HG03175 (cell line): Measurements from ENCODE around the gene LCN15.
"Not testable (repeated sequence)": the region's sequence is repeated elsewhere in the genome, so short reads cannot be mapped to it uniquely, and the experiment has no call there.

Source experiments
- ATAC-seq: cut with Tn5 transposase; IDR thresholded peaks from one replicate; pipeline ENCODE4 v1.9.1; 2021; ENCODE audit warnings: mild to moderate bottlenecking, moderate library complexity; ENCODE audit not compliant: unreplicated experiment

Gene LCN15

GRCh38 chr9:136794281-136794999 lies 30.1 kb upstream of the LCN15 start:
- ATAC-seq = no peak

DNA sequence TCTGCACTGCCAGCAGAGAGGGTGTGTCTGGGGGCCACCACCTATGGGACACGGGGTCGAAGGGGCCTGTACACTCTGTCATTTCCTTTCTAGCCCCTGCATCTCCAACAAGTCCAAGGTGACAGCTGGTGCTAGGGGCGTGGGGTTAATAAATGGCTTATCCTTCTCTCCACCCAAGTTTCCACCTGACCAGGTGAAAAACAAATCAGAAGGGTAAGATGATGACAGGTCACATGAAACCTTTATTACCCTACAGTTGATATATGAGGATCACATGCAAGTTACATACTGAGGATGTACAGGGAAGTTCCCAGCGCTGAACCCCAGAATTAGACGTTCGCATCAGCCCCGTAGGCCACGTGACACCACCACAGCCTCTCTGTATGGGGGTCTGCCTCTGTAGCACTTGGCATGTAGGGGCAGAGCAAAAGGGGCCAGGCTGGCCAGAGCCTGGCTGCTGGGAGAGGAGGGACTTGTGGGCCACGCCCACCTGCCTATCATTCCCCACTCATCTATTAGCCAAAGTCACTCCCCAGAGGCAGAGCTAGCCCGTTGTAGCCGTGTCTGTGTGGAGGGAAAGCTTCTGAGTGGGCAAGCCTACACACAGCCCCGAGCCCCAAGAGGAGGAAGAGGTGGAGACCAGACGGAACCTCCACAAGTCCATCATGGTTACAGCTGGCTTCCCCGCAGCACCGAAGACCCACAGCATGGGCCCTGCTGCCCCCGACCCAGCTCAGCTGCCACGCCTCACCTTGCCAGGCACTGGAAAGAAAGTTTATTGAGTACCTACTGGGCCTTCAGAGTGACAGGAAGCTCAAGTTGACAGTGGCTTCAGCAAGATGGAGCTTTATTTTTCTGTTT lies 29.0 kb upstream of the LCN15 start:
- no peak for ATAC-seq

DNA sequence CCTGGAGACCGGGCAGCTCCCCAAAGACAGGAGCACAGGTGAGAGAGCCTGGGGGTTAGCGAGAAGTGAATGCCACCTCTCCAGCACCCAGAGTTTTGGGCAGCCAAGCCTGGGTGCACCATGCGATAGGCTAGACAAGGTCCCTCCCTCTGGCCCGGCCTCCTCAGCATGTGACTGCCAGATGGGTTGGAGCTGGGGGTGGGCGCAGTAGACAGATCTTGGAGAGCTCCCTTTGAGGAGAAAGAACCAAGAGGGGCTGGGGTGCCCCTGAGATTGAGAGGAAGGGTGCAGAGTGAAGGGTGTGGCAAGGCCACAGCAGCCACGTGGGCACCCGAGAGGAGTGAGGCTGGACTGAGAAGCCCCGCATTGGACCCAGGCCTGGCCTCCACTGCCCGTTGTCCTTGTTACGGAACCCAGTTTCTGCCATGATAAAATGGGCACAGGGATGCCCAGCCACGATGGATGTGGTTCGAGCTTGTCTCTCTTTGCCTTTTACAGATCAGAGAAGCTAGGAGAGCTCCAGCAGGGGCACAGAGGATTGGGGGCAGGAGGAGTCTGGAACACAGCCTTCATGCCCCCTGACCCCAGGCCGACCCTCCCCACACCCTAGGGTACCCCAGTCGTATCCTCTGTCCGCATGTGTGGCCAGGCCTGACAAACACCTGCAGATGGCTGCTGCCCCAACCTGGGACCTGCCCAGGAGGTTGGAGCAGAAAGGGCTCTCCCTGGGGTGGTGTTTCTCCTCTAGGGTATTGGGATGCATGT lies 28.2 kb upstream of the LCN15 start:
- ATAC-seq = no peak

- ATAC-seq = peak; percentile 6
Observed at GRCh38 chr9:136791516-136792276, 27.4 kb upstream of the LCN15 start.

- ATAC-seq = peak; percentile 84
Observed at GRCh38 chr9:136790640-136791515, 26.6 kb upstream of the LCN15 start, which contains the start of gene TMEM141. TSS of gene TMEM141 (plus strand) at chr9:136791344. CDS start at chr9:136791371, 27 bp downstream.

- ATAC-seq = no peak
Observed at GRCh38 chr9:136789523-136789937, 25.2 kb upstream of the LCN15 start.

- not testable (repeated sequence) for ATAC-seq
Observed at GRCh38 chr9:136788644-136789522, 24.6 kb upstream of the LCN15 start.

- ATAC-seq = no peak
Observed at GRCh38 chr9:136787690-136788400, 23.5 kb upstream of the LCN15 start.

DNA sequence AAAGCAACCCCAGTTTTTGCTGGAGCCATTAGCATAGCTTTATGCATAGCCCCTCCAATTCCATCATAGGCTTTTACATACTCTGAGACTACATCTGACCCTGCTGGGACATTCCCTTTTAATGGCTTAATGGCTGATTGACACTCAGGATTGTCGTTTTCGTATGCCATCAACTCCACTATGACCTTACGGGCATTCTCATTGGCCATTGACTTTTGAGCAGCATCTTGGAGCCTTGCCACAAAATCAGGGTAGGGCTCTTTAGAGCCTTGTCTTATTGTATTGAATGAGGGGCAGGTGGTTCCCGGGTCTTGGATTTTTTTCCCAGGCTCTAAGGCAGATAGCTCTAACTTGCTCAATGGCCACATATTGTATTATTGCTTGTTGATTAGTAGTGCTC lies 22.7 kb upstream of the LCN15 start:
- not testable (repeated sequence) for ATAC-seq

GRCh38 chr9:136786451-136786850 lies 22.1 kb upstream of the LCN15 start:
- no peak for ATAC-seq

DNA sequence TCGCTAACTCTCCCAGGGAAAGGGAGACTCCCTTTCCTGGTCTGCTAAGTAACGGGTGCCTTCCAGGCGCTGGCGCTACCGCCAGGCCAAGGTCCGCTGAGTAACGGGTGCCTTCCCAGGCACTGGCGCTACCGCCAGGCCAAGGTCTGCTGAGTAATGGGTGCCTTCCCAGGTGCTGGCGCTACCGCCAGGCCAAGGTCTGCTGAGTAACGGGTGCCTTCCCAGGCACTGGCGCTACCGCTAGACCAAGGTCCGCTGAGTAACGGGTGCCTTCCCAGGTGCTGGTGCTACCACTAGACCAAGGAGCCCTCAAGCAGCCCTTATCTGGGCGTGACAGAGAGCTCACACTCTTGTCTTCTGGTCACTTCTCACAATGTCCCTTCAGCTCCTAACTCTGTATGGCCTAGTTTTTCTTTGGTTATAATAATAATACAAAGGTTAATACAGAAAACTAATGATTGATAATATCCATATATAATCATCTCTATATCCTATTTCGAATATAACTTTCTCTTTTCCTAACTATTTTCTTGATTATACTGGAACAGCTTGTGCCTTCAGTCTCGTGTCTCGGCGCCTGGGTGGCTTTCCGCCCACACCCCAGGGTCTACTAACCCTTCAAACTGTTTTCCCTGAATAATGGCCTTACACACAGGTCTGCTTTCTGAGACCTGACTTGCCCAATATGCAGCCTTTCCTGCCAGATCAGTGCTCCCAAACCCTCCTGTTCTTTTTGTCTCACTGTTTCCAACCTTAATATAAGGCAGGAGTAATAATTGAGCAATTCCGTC lies 21.4 kb upstream of the LCN15 start:
- not testable (repeated sequence) for ATAC-seq

- no peak for ATAC-seq
Observed at GRCh38 chr9:136784997-136785361, 20.7 kb upstream of the LCN15 start.

DNA sequence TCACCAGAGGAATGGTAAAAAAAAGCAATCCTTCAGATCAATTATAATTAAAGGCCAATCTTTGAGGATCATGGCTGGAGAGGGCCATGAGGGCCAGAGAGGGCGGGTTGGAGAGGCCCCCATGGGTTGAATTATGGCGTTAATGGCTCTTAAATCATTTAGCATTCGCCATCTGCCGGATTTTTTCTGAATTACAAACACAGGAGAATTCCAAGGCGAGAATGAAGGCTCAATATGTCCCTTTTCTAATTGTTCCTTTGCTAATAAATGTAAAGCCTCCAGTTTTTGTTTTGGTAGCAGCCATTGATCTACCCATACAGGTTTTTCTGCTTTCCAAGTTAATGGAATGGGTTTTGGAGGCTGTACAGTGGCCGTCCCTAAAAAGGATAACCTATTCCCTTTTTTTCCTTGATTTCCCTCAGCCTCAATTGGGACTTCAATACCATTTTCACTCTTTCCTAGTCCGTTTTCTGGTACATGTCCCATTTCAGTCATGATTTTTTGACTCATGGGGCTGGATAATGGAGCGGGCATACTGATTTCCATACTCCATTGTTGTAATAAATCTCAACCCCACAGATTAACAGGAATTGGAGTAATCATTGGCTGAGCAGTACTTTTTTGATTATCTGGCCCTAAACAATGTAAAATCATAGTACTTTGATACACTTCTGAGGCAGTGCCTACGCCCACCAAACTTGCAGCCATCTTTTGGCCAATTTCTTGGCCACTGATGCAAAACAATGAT lies 20.1 kb upstream of the LCN15 start:
- ATAC-seq = no peak

DNA sequence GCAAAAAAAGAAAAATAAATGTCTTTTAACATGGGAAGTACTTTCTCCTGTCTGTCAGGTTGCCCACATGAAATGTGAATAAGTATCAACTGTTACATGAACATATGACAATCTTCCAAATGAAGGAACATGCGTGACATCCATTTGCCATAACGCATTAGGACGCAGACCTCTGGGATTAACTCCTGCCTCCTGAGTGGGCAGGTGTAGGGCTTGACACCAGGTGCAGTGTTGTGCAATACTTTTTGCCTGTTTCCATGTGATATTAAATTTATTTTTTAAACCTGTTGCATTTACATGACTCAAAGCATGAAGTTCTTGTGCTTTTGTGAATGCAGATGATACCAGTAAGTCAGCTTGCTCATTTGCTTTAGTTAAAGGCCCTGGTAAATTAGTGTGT lies 18.1 kb upstream of the LCN15 start:
- ATAC-seq = no peak

- ATAC-seq = no peak
Observed at GRCh38 chr9:136779808-136780207, 15.5 kb upstream of the LCN15 start.

- ATAC-seq = no peak
Observed at GRCh38 chr9:136777359-136777758, 13.0 kb upstream of the LCN15 start.

DNA sequence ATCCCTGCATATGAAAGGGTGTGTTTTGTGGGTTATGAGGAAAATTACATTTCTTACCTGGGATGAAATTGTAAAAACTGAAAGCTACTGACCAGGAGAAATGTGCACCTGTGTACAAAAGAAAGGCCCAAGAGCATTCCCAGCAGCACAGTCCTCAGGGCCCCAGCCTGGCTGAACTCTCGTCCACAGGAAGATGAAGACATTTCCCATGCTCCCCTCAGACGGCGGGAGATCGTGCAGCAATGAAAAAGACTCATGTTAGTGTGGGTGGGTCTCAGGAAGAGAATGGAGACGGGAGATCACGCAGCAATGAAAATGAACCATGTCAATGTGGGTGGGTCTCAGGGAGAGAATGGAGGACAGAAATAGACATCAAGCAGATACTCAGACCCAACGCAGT lies 12.6 kb upstream of the LCN15 start:
- ATAC-seq = no peak
